ENCODE results near the gene EHD3.

- TF ChIP-seq CTCF (IDR thresholded peaks at IDR 0.05 in 8 of 11, conservative IDR thresholded peaks at IDR 0.05 in 3 of 11), result no peak
- TF ChIP-seq POLR2A (IDR thresholded peaks at IDR 0.05), result no peak
- no peak for TF ChIP-seq POLR2AphosphoS5 (IDR thresholded peaks at IDR 0.05)
These were observed 37.3 kb upstream of the EHD3 start for GRCh38 chr2:31196622-31197021.

Data from spleen (tissue), 7 donors.